Measurements from ENCODE around the gene SDHD. TPM values are rescaled to one million over a fixed set of nuclear protein-coding genes. Genes with fewer than 3 reads are reported as not detected.

SDHD gene
- total and polyA plus RNA-seq, 2 experiments from 2014 or later, result 151 to 158 TPM

- no peaks in the 10 kb centered on the region for H3K4me1 ChIP-seq (ENCODE audit: insufficient read depth)
- H4K20me1 ChIP-seq (ENCODE audit: insufficient read depth, poor library complexity, severe bottlenecking), result no peaks in the 10 kb centered on the region
- H3K27me3 ChIP-seq, result no peaks in the 10 kb centered on the region
- no peak overlapping the region for H3K4me3 ChIP-seq
- TF ChIP-seq EZH2phosphoT487 (IDR thresholded peaks at IDR 0.05; ENCODE audit: low read depth, severe bottlenecking, unreplicated experiment) (no peak), CTCF (IDR thresholded peaks at IDR 0.05; ENCODE audit: poor library complexity) (no peak), EZH2 (IDR thresholded peaks at IDR 0.05; ENCODE audit: borderline replicate concordance) (no peak)
- no peak overlapping the region for H3K4me2 ChIP-seq
- no peaks in the 10 kb centered on the region for H3K79me2 ChIP-seq
- no peak for DNase-seq (ENCODE audit: low spot score)
- no peaks in the 10 kb centered on the region for H3K36me3 ChIP-seq (replicated peaks; ENCODE audit: insufficient read depth, low read depth)
- H3K9me3 ChIP-seq (ENCODE audit: low read depth), result no peaks in the 10 kb centered on the region
- H2AFZ ChIP-seq, result no peak overlapping the region
- no peak overlapping the region for H3K27ac ChIP-seq
- no peaks in the 10 kb centered on the region for H3K9me2 ChIP-seq (replicated peaks; ENCODE audit: insufficient read depth)
- 92% methylated on average over 5 of the region's 5 CpGs for WGBS (ENCODE audit: low lambda C conversion rate, missing lambda C conversion rate)
Observed at GRCh38 chr11:112129656-112130055, 43.0 kb downstream of the SDHD start.

- Histone ChIP-seq H3K9me3 (ENCODE audit: low read depth) (no peaks in the 10 kb centered on the region), H3K27ac (no peak overlapping the region), H3K9me2 (replicated peaks; ENCODE audit: insufficient read depth) (no peaks in the 10 kb centered on the region), H3K27me3 (no peaks in the 10 kb centered on the region), H3K4me2 (no peak overlapping the region), H3K36me3 (replicated peaks; ENCODE audit: insufficient read depth, low read depth) (no peaks in the 10 kb centered on the region), H3K4me3 (no peak overlapping the region), H3K4me1 (ENCODE audit: insufficient read depth) (no peaks in the 10 kb centered on the region), H2AFZ (no peak overlapping the region), H3K79me2 (no peaks in the 10 kb centered on the region), H4K20me1 (ENCODE audit: insufficient read depth, poor library complexity, severe bottlenecking) (no peaks in the 10 kb centered on the region)
- TF ChIP-seq EZH2 (IDR thresholded peaks at IDR 0.05; ENCODE audit: borderline replicate concordance) (no peak), EZH2phosphoT487 (IDR thresholded peaks at IDR 0.05; ENCODE audit: low read depth, severe bottlenecking, unreplicated experiment) (no peak), CTCF (IDR thresholded peaks at IDR 0.05; ENCODE audit: poor library complexity) (no peak)
- 79% methylated on average over 2 of the region's 2 CpGs for WGBS (ENCODE audit: low lambda C conversion rate, missing lambda C conversion rate)
- no peak for DNase-seq (ENCODE audit: low spot score)
Observed at GRCh38 chr11:112132737-112133136, 46.1 kb downstream of the SDHD start.

- Histone ChIP-seq H3K79me2 (no peaks in the 10 kb centered on the region), H3K4me1 (ENCODE audit: insufficient read depth) (no peaks in the 10 kb centered on the region), H3K27me3 (no peaks in the 10 kb centered on the region), H3K9me3 (ENCODE audit: low read depth) (no peaks in the 10 kb centered on the region), H2AFZ (no peak overlapping the region), H4K20me1 (ENCODE audit: insufficient read depth, poor library complexity, severe bottlenecking) (no peaks in the 10 kb centered on the region), H3K4me3 (no peak overlapping the region), H3K36me3 (replicated peaks; ENCODE audit: insufficient read depth, low read depth) (no peaks in the 10 kb centered on the region), H3K9me2 (replicated peaks; ENCODE audit: insufficient read depth) (no peaks in the 10 kb centered on the region), H3K27ac (no peak overlapping the region), H3K4me2 (no peak overlapping the region)
- no peak for DNase-seq (ENCODE audit: low spot score)
- WGBS (ENCODE audit: low lambda C conversion rate, missing lambda C conversion rate), result 59% methylated on average over 3 of the region's 4 CpGs
- no peak for TF ChIP-seq CTCF (IDR thresholded peaks at IDR 0.05; ENCODE audit: poor library complexity)
- no peak for TF ChIP-seq EZH2 (IDR thresholded peaks at IDR 0.05; ENCODE audit: borderline replicate concordance)
- no peak for TF ChIP-seq EZH2phosphoT487 (IDR thresholded peaks at IDR 0.05; ENCODE audit: low read depth, severe bottlenecking, unreplicated experiment)
Observed at GRCh38 chr11:112134473-112134872, 47.8 kb downstream of the SDHD start.

- Histone ChIP-seq H3K36me3 (replicated peaks; ENCODE audit: insufficient read depth, low read depth) (no peaks in the 10 kb centered on the region), H3K4me1 (ENCODE audit: insufficient read depth) (no peaks in the 10 kb centered on the region), H3K27me3 (no peaks in the 10 kb centered on the region), H3K27ac (no peak overlapping the region), H2AFZ (no peak overlapping the region), H3K9me2 (replicated peaks; ENCODE audit: insufficient read depth) (no peaks in the 10 kb centered on the region), H3K9me3 (ENCODE audit: low read depth) (no peaks in the 10 kb centered on the region), H4K20me1 (ENCODE audit: insufficient read depth, poor library complexity, severe bottlenecking) (no peaks in the 10 kb centered on the region), H3K79me2 (no peaks in the 10 kb centered on the region), H3K4me2 (no peak overlapping the region), H3K4me3 (no peak overlapping the region)
- 97% methylated on average over 3 of the region's 3 CpGs for WGBS (ENCODE audit: low lambda C conversion rate, missing lambda C conversion rate)
- TF ChIP-seq CTCF (IDR thresholded peaks at IDR 0.05; ENCODE audit: poor library complexity) (no peak), EZH2phosphoT487 (IDR thresholded peaks at IDR 0.05; ENCODE audit: low read depth, severe bottlenecking, unreplicated experiment) (no peak), EZH2 (IDR thresholded peaks at IDR 0.05; ENCODE audit: borderline replicate concordance) (no peak)
- no peak for DNase-seq (ENCODE audit: low spot score)
Observed at GRCh38 chr11:112143597-112143996, 56.9 kb downstream of the SDHD start.

All from hepatocyte (in vitro differentiated cells).